HUDEP-2 (cell line): ENCODE measurements around the gene GARS1.
"Not testable (repeated sequence)": the region's sequence is repeated elsewhere in the genome, so short reads cannot be mapped to it uniquely, and the experiment has no call there.

Source experiments
- DNase-seq, 76 experiments: peaks; one replicate each; lab custom pipeline; 2025; ENCODE audit not compliant: unreplicated experiment in 76 of 76; lab: John Stamatoyannopoulos, UW

GARS1 gene

GRCh38 chr7:30594540-30595435, at the start of gene GARS1:
GARS1 (plus strand) TSS chr7:30594878; CDS start chr7:30594922, 44 bp downstream.
- DNase-seq = peak in 73 of 76 experiments; percentile 30 to 93 (median 79)

- DNase-seq = no peak
Measured at GRCh38 chr7:30545791-30546555, 48.7 kb upstream of the GARS1 start.

- DNase-seq = no peak
Measured at GRCh38 chr7:30546596-30546995, 48.1 kb upstream of the GARS1 start.

GRCh38 chr7:30548845-30549244, 45.8 kb upstream of the GARS1 start:
- DNase-seq = peak in 52 of 76 experiments; percentile 2 to 64 (median 36)

GRCh38 chr7:30549931-30550493, 44.7 kb upstream of the GARS1 start:
- DNase-seq = peak in 38 of 76 experiments; percentile 2 to 63 (median 20)

- no peak for DNase-seq
Measured at GRCh38 chr7:30552330-30552729, 42.3 kb upstream of the GARS1 start.

GRCh38 chr7:30553141-30553540, 41.5 kb upstream of the GARS1 start:
- no peak for DNase-seq

- DNase-seq = no peak
Measured at GRCh38 chr7:30553546-30553945, 41.1 kb upstream of the GARS1 start.

- DNase-seq = no peak
Measured at GRCh38 chr7:30555525-30555924, 39.2 kb upstream of the GARS1 start.

GRCh38 chr7:30556840-30557239, 37.8 kb upstream of the GARS1 start:
- no peak for DNase-seq

- no peak for DNase-seq
Measured at GRCh38 chr7:30557245-30557644, 37.4 kb upstream of the GARS1 start.

GRCh38 chr7:30559611-30560010, 35.1 kb upstream of the GARS1 start:
- no peak for DNase-seq

- no peak for DNase-seq
Measured at GRCh38 chr7:30561389-30561788, 33.3 kb upstream of the GARS1 start.

- peak in 65 of 76 experiments; percentile 2 to 83 (median 53) for DNase-seq
Measured at GRCh38 chr7:30562498-30562897, 32.2 kb upstream of the GARS1 start.

- no peak for DNase-seq
Measured at GRCh38 chr7:30562909-30563308, 31.8 kb upstream of the GARS1 start.

GRCh38 chr7:30563326-30563942, 31.2 kb upstream of the GARS1 start:
- no peak for DNase-seq

GRCh38 chr7:30564243-30564892, 30.3 kb upstream of the GARS1 start:
- DNase-seq = peak in 73 of 76 experiments; percentile 11 to 90 (median 73)

- no peak for DNase-seq
Measured at GRCh38 chr7:30566596-30566995, 28.1 kb upstream of the GARS1 start.

- no peak for DNase-seq
Measured at GRCh38 chr7:30567081-30567480, 27.6 kb upstream of the GARS1 start.

- DNase-seq = not testable (repeated sequence)
Measured at GRCh38 chr7:30570238-30570637, 24.4 kb upstream of the GARS1 start.
